ENCODE data around the gene S100A12.
"Not testable (repeated sequence)": the region's sequence is repeated elsewhere in the genome, so short reads cannot be mapped to it uniquely, and the experiment has no call there.

S100A12 gene

GRCh38 chr1:153375511-153375910 is at the start of gene S100A12:
S100A12 (minus strand) TSS chr1:153375621; CDS start chr1:153374592, 1,029 bp downstream.
- H3K4me3 ChIP-seq (replicated peaks; ENCODE audit: low read depth, low read length), result no peak within 1 kb of the TSS
- DNase-seq (ENCODE audit: low read depth), result peak; percentile 85
- TF ChIP-seq CTCF (IDR thresholded peaks at IDR 0.05; ENCODE audit: low read length, missing control alignments), result no peak

- no peak for TF ChIP-seq CTCF (IDR thresholded peaks at IDR 0.05; ENCODE audit: low read length, missing control alignments)
- H3K4me3 ChIP-seq (replicated peaks; ENCODE audit: low read depth, low read length), result no peak overlapping the region
- DNase-seq (ENCODE audit: low read depth), result peak; percentile 75
These were observed 47.1 kb upstream of the S100A12 start for GRCh38 chr1:153422450-153423068.

- H3K4me3 ChIP-seq (replicated peaks; ENCODE audit: low read depth, low read length), result no peak overlapping the region
- TF ChIP-seq CTCF (IDR thresholded peaks at IDR 0.05; ENCODE audit: low read length, missing control alignments), result no peak
- no peak for DNase-seq (ENCODE audit: low read depth)
These were observed 44.9 kb upstream of the S100A12 start for GRCh38 chr1:153420306-153420705.

DNA sequence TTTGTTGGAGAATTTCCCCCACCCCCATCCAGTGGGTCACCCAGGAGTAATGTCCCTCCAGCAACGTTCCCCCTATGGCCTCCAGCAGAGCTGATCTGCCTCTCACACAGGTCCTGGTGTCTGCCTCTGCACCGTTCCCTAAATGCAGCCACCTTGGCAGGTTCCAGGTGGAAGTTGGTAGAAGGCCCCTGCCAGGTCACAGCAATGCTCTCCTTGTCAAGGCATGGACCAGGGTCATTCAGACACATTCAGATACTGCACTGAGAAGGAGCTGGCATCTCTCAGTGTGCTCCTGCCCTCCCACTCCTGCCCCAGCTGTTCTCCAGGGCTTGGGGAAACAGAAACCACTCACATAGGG is 44.0 kb upstream of the S100A12 start:
- not testable (repeated sequence) for DNase-seq (ENCODE audit: low read depth); H3K4me3 ChIP-seq (replicated peaks; ENCODE audit: low read depth, low read length)

- not testable (repeated sequence) for DNase-seq (ENCODE audit: low read depth); H3K4me3 ChIP-seq (replicated peaks; ENCODE audit: low read depth, low read length)
These were observed 43.5 kb upstream of the S100A12 start for GRCh38 chr1:153418758-153419435.

DNA sequence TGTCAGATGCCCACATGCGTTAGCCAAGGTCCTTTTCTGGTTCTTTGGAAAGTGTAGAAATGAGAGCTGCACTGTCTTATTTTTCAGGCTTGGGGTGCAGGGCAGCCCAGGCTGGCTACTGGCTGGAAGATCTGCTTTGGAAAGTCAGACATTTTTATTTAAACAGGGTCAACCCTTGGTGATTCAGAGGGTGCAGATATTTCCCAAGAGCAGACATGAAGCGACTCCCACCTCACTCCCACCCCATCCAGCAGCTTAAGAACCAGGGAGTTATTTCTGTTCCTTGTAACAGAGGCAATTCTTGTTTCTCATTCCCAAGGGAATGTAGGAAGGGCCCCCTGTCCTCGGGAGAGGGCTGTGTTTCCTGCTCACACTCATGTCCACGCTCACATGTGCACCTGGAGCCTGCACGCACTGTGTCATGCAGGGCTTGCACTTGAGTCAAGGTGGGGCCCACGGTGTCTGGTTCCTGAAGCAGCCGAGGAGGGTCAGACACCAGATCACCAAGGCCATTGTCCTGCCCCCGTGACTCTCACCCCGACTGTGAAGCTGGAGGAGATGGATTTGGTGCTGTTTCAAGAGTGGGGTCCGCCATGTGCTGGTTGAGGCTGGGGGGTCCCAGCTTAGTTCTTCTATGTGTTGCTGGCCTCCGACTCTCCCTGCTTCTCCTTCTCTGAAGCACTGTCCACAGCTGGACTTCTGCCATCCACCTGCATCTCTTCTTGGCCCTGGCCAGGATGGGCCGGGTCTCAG is 41.9 kb upstream of the S100A12 start:
- no peak for TF ChIP-seq CTCF (IDR thresholded peaks at IDR 0.05; ENCODE audit: low read length, missing control alignments)

GRCh38 chr1:153415850-153416570 is 40.6 kb upstream of the S100A12 start, which contains the start of gene S100A7A:
S100A7A (plus strand) TSS chr1:153416520; CDS start chr1:153418083, 1,563 bp downstream.
- no peak within 1 kb of the TSS for H3K4me3 ChIP-seq (replicated peaks; ENCODE audit: low read depth, low read length)
- DNase-seq (ENCODE audit: low read depth), result no peak
- no peak for TF ChIP-seq CTCF (IDR thresholded peaks at IDR 0.05; ENCODE audit: low read length, missing control alignments)

More for the DNA sequence above, 41.9 kb upstream of the S100A12 start:
- DNase-seq (ENCODE audit: low read depth), result no peak
- H3K4me3 ChIP-seq (replicated peaks; ENCODE audit: low read depth, low read length), result no peak overlapping the region

- not testable (repeated sequence) for DNase-seq (ENCODE audit: low read depth)
These were observed 38.5 kb upstream of the S100A12 start for GRCh38 chr1:153413961-153414360.

DNA sequence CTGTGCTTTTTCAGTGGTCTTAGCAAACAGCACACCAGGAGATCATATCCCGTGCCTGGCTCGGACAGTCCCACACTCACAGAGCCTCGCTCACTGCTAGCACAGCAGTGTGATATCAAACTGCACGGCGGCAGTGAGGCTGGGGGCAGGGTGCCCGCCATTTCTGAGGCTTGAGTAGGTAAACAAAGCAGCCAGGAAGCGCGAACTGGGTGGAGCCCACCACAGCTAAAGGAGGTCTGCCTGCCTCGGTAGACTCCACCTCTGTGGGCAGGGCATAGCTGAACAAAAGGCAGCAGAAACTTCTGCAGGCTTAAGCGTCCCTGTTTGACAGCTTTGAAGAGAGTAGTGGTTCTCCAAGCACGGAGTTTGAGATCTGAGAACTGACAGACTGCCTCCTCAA is 31.9 kb upstream of the S100A12 start:
- not testable (repeated sequence) for H3K4me3 ChIP-seq (replicated peaks; ENCODE audit: low read depth, low read length); DNase-seq (ENCODE audit: low read depth)

More at GRCh38 chr1:153413961-153414360, 38.5 kb upstream of the S100A12 start:
- not testable (repeated sequence) for H3K4me3 ChIP-seq (replicated peaks; ENCODE audit: low read depth, low read length)

- DNase-seq (ENCODE audit: low read depth); H3K4me3 ChIP-seq (replicated peaks; ENCODE audit: low read depth, low read length): not testable (repeated sequence)
These were observed 30.6 kb upstream of the S100A12 start for GRCh38 chr1:153405825-153406599.

Data from fibroblast of pulmonary artery (primary cell).